Smooth muscle cell (in vitro differentiated cells): ENCODE results near the gene COL2A1. TPM values are rescaled to one million over a fixed set of nuclear protein-coding genes. Genes with fewer than 3 reads are reported as not detected.

Experiments used
- DNase-seq: peaks from one replicate; lab custom pipeline; 2025; ENCODE audit not compliant: unreplicated experiment; lab: John Stamatoyannopoulos, UW
- H2AFZ ChIP-seq: fragments of 200-600 bp; sonication (generic); 2 replicates; pipeline ENCODE4 v1.6.0; 2016; ENCODE audit warnings: antibody characterized with exemption, low read depth, mild to moderate bottlenecking
- H3F3A ChIP-seq: fragments of 200-600 bp; sonication (generic); 2 replicates; pipeline ENCODE4 v1.6.0; 2017; ENCODE audit warnings: antibody characterized with exemption, low read depth
- H3K27ac ChIP-seq: fragments of 200-600 bp; sonication (generic); 2 replicates; pipeline ENCODE4 v1.5.1; 2016; ENCODE audit warnings: low read depth, mild to moderate bottlenecking
- H3K27me3 ChIP-seq: fragments of 200-600 bp; sonication (generic); 2 replicates; pipeline ENCODE4 v1.6.1; 2016; ENCODE audit warnings: low read depth, mild to moderate bottlenecking
- H3K36me3 ChIP-seq: fragments of 200-600 bp; sonication (generic); 2 replicates; pipeline ENCODE4 v1.5.1; 2016; ENCODE audit warnings: low read depth
- H3K4me1 ChIP-seq: fragments of 200-600 bp; sonication (generic); 2 replicates; pipeline ENCODE4 v1.5.1; 2016; ENCODE audit warnings: low read depth
- H3K4me2 ChIP-seq: fragments of 200-600 bp; sonication (generic); 2 replicates; pipeline ENCODE4 v1.6.0; 2016; ENCODE audit warnings: mild to moderate bottlenecking
- H3K4me3 ChIP-seq: fragments of 200-600 bp; sonication (generic); 2 replicates; pipeline ENCODE4 v1.5.1; 2016; ENCODE audit warnings: mild to moderate bottlenecking
- H3K79me2 ChIP-seq: fragments of 200-600 bp; sonication (generic); 2 replicates; pipeline ENCODE4 v1.6.0; 2016; ENCODE audit warnings: low read depth, mild to moderate bottlenecking
- H3K9ac ChIP-seq: fragments of 200-600 bp; sonication (generic); 2 replicates; pipeline ENCODE4 v1.6.0; 2016; ENCODE audit warnings: low read depth
- H3K9me3 ChIP-seq: fragments of 200-600 bp; sonication (generic); replicated peaks from 2 replicates; pipeline ENCODE4 v1.5.1; 2016; ENCODE audit warnings: low read depth
- H4K20me1 ChIP-seq: fragments of 200-600 bp; sonication (generic); 2 replicates; pipeline ENCODE4 v1.6.0; 2016; ENCODE audit warnings: low read depth
- WGBS: methylation state at CpG from one replicate; pipeline ENCODE4 v1.1.7; 2016; ENCODE audit warnings: low lambda C conversion rate; 5-methylcytosine and 5-hydroxymethylcytosine counted together
- polyA plus RNA-seq: library from polyadenylated mRNA; unstranded; fragments of >200 nt; fragmentation: Nextera tagmentation; extraction: Ambion mirVana; gene quantifications from 2 replicates; pipeline ENCODE4 v1.2.1, GENCODE V29; 2016
- total RNA-seq: library from RNA; depleted of rRNA; stranded (reverse); fragments of >200 nt; gene quantifications from 2 replicates; pipeline ENCODE4 v1.2.3, GENCODE V29; 2014
- TF ChIP-seq, protein P1 (sequence below): fragments of 200-600 bp; sonication (generic); IDR thresholded peaks from 2 replicates; pipeline ENCODE4 v1.5.1; 2017; ENCODE audit warnings: borderline replicate concordance, mild to moderate bottlenecking, antibody characterized with exemption; ENCODE audit not compliant: insufficient read depth, poor library complexity, severe bottlenecking

The COL2A1 gene
- total and polyA plus RNA-seq, 2 experiments from 2014 or later, result 1.6 to 8.6 TPM

DNA sequence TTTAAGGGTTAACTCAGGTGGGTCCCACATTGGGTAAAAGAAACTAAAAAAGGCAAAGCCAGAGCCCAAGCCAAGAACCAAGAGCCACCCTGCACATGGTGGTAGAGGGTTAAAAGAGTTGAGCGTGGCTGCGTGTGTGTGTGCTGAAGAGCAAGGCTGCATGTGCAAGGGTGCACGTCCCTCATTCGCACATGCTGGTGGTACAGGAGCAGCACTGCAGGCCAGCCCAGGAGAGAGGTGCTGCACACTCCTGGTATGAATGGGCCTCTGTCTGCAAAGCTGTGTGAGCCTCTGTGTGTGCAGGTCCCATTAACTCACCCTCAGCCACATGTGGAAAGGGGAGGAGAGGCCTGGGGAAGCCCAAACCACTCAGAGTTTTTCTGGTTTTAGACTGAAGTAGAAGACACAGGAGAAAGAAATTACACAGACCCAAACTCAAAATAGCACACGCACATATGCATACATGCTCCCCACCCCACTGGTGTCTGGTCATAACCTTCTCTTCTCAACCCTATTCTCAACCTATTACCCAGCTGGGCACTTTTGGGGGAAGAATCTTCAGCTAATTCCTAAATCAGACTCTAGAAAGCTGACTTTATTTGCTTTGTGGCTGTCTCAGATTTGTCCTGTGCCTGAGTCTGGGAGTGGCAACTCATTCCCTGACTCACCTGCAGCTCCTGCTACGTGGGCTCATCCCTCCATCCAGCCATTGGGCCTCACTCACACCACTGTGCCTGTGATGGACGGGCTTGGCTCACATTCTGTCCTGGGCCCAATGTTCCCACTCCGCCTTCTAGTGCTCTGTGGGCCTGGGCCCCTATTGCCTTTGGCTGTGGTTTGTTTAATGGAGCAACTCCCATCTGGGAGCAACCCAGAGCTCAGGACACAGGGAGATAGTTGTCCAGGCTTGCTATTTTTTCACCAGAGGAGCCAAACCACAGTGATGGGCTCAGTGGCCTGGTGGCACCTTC, 30.8 kb upstream of the COL2A1 start:
- H4K20me1 ChIP-seq, result no peaks in the 10 kb centered on the region
- H2AFZ ChIP-seq, result no peak overlapping the region
- H3K36me3 ChIP-seq, result no peaks in the 10 kb centered on the region
- H3K9me3 ChIP-seq, result no peaks in the 10 kb centered on the region
- no peak for DNase-seq
- H3K4me1 ChIP-seq, result peaks cover 14% of the 10 kb centered on the region
- H3K4me2 ChIP-seq, result no peak overlapping the region
- no peaks in the 10 kb centered on the region for H3K79me2 ChIP-seq
- no peaks in the 10 kb centered on the region for H3F3A ChIP-seq
- no peak overlapping the region for H3K4me3 ChIP-seq
- WGBS, result 95% methylated on average over 8 of the region's 8 CpGs
- H3K27ac ChIP-seq, result no peak overlapping the region
- TF ChIP-seq, protein P1, sequence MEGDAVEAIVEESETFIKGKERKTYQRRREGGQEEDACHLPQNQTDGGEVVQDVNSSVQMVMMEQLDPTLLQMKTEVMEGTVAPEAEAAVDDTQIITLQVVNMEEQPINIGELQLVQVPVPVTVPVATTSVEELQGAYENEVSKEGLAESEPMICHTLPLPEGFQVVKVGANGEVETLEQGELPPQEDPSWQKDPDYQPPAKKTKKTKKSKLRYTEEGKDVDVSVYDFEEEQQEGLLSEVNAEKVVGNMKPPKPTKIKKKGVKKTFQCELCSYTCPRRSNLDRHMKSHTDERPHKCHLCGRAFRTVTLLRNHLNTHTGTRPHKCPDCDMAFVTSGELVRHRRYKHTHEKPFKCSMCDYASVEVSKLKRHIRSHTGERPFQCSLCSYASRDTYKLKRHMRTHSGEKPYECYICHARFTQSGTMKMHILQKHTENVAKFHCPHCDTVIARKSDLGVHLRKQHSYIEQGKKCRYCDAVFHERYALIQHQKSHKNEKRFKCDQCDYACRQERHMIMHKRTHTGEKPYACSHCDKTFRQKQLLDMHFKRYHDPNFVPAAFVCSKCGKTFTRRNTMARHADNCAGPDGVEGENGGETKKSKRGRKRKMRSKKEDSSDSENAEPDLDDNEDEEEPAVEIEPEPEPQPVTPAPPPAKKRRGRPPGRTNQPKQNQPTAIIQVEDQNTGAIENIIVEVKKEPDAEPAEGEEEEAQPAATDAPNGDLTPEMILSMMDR, result no peak
- H3K9ac ChIP-seq, result no peak overlapping the region
- no peaks in the 10 kb centered on the region for H3K27me3 ChIP-seq

DNA sequence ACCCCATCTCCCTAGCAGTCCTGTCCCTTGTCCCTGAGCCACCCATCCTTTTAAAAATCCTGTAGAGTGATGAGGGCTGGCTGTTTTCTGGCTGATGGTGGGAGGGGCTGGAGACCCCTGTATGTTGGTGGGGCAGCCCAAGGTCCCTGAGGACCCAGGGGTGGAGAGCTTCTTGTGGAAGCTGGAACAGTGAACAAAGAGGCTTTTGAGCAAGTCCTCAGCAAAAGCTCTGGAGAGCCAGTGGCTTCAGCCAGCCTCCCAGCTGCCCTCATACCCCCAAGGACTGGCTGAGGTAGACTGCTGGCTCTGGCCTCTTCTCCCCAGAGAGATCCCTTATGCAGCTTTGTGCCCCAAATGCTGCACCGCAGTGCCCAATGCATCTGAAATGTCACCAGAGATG, 29.2 kb upstream of the COL2A1 start:
- TF ChIP-seq, protein P1, result no peak
- H3K4me1 ChIP-seq, result peaks cover 19% of the 10 kb centered on the region
- no peak overlapping the region for H3K4me2 ChIP-seq
- no peak for DNase-seq
- WGBS, result 100% methylated on average over 1 of the region's 1 CpG
- no peak overlapping the region for H3K27ac ChIP-seq
- no peaks in the 10 kb centered on the region for H3K79me2 ChIP-seq
- H3K36me3 ChIP-seq, result no peaks in the 10 kb centered on the region
- no peaks in the 10 kb centered on the region for H3K27me3 ChIP-seq
- H3K4me3 ChIP-seq, result no peak overlapping the region
- H2AFZ ChIP-seq, result no peak overlapping the region
- no peak overlapping the region for H3K9ac ChIP-seq
- H4K20me1 ChIP-seq, result no peaks in the 10 kb centered on the region
- H3K9me3 ChIP-seq, result no peaks in the 10 kb centered on the region
- no peaks in the 10 kb centered on the region for H3F3A ChIP-seq

DNA sequence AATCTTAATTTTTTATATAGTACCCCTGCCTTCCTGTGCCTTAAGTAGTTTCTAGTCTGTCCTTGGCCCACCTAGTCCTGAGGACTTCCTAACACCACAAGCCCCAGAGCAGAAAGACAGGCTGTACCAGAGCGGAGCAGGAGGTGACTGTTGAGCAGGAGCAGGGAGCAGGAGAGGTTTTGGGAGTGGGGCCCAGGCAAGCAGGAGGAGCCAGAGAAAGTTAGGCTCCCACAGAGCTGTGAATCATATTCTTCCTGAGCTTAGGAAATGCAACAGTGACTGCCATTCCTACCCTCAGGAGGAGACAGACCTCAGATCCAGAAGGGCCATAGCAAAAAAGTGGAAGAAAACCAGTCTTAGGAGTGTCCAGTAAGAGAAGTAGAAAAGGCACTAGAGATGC, 28.3 kb upstream of the COL2A1 start:
- no peak overlapping the region for H3K9ac ChIP-seq
- no peaks in the 10 kb centered on the region for H3K36me3 ChIP-seq
- H3F3A ChIP-seq, result no peaks in the 10 kb centered on the region
- H3K4me2 ChIP-seq, result no peak overlapping the region
- no peak overlapping the region for H3K27ac ChIP-seq
- peaks cover 13% of the 10 kb centered on the region for H3K4me1 ChIP-seq
- TF ChIP-seq, protein P1, result no peak
- H3K4me3 ChIP-seq, result no peak overlapping the region
- 91% methylated on average over 1 of the region's 1 CpG for WGBS
- H2AFZ ChIP-seq, result no peak overlapping the region
- no peaks in the 10 kb centered on the region for H3K79me2 ChIP-seq
- no peaks in the 10 kb centered on the region for H3K9me3 ChIP-seq
- H4K20me1 ChIP-seq, result no peaks in the 10 kb centered on the region
- DNase-seq, result no peak
- H3K27me3 ChIP-seq, result no peaks in the 10 kb centered on the region
